D341Med (cell line): ENCODE data around the gene PYDC1.
"Not testable (repeated sequence)": the region's sequence is repeated elsewhere in the genome, so short reads cannot be mapped to it uniquely, and the experiment has no call there.

Experiments
- DNase-seq: peaks from one replicate; pipeline ENCODE4 v3.0.0; 2012; ENCODE audit warnings: low spot score

PYDC1 gene

DNA sequence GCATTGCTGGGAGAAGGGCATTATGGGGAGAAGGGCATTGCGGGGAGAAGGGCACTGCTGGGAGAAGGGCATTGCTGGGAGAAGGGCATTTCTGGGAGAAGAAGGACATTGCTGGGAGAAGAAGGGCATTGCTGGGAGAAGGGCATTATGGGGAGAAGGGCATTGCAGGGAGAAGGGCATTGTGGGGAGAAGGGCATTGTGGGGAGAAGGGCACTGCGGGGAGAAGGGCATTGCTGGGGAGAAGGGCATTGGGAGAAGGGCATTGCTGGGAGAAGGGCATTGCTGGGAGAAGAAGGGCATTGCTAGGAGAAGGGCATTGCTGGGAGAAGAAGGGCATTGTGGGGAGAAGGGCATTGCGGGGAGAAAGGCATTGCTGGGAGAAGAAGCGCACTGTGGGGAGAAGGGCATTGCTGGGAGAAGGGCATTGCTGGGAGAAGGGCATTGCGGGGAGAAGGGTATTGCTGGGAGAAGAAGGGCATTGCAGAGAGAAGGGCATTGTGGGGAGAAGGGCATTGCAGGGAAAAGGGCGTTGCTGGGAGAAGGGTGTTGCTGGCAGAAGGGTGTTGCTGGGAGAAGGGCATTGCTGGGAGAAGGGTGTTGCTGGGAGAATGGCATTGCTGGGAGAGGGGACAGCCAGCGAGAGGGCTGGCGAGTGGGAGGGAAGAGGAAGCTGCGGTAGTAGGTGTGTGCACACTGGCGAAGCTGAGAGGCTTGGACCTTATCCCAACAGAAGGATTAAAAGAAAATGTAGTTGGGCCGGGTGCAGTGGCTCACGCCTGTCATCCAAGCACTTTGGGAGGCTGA, 4.6 kb upstream of the PYDC1 start:
- DNase-seq, result peak; percentile 25

GRCh38 chr16:31219154-31219741, 2.3 kb upstream of the PYDC1 start:
- peak; percentile 17 for DNase-seq

- no peak for DNase-seq
Measured at GRCh38 chr16:31217136-31217530, 198 bp upstream of the PYDC1 start.

DNA sequence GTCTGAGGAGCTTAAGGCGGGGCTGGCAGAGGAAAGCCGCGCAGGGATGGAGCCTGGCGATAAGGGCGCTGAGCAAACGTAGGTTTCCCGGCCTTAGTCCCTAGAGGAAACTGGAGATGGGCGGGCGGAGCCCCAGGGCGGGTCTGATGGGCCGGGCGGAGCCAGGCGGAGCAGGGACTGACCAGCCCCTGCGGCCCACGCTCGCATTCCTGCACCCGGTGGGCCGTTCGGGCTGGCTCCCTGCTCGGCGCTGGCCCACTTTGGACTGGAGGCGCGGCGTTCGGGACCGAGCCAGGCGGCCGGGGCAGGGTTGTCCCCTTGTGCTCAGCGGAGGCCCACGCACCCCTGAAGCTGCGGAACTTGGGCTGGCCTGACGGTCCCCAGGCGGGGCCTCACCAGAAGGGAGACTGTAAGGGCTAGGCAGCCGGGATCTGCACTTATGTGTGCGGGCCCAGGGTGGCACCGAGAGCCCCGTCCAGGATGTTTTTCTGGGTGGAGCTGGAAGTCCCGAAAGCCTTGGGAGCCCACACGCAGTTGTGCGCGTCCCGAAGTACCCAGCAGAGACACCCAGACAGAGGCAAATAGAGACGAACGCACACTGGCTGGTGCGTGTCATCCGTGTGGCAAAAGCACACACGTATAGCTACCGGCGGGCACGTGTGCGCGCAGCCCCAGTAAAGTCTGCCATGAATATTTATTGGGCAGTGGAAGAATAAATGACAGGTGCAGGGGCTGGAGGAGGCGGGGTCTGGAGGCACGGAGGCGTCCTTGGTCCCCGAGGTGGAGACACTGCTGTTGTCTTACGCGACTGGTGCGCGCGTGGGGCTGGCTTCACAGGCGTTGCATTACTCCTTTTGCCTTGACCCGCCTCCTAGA, 1.4 kb downstream of the PYDC1 start:
- peak; percentile 58 for DNase-seq

DNA sequence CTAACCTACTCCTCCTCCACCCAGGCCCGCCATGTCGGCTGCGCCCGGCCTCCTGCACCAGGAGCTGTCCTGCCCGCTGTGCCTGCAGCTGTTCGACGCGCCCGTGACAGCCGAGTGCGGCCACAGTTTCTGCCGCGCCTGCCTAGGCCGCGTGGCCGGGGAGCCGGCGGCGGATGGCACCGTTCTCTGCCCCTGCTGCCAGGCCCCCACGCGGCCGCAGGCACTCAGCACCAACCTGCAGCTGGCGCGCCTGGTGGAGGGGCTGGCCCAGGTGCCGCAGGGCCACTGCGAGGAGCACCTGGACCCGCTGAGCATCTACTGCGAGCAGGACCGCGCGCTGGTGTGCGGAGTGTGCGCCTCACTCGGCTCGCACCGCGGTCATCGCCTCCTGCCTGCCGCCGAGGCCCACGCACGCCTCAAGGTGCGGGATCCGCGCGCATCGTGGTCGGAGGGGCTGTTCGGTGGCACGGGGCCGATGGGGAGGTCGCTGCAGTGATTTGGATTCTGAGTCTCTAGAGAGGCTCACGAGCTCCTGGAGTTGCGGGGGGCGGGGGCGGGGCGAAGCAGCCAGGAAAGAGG, 2.1 kb downstream of the PYDC1 start:
- DNase-seq, result no peak

- DNase-seq, result no peak
Measured at GRCh38 chr16:31213877-31214707, 2.8 kb downstream of the PYDC1 start, which contains the start of gene TRIM72. Gene TRIM72, plus strand, starts transcription at chr16:31214119. Its CDS starts 620 bp downstream, at chr16:31214739.

DNA sequence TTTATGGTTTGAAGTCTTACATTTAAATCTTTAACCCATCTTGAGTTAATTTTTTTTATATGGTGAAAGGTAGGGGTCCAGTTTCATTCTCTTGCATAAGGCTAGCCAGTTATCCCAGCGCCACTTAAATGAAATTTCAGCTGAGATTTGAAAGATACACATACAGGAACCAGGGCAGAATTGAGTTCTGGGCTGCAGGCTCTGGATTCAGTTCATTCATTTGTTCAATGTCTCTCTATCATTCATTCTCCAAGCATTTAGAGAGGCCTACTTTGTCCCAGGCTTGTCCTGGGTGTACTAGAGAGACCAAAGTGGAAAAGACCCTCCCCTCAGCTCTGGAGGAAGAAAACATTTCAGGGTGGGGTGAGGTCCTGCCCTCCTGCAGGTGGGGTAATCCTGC, 3.6 kb downstream of the PYDC1 start:
- no peak for DNase-seq

DNA sequence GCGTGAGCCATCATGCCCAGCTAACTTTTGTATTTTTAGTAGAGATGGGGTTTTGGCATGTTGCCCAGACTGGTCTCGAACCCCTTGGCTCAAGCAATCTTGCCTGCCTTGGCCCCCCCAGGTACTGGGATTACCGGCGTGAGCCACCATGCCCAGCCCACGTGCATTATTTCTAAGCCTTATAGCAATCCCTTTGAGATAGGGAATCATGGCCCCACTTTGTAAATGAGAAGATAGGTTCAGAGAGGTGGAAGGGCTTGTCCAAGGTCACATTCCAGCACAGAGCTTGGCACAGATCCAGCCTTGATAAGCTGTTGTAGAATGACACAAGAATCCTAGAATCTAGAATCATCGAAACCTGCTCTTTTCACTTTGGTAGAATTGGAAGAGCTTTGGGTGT, 10.2 kb downstream of the PYDC1 start:
- no peak for DNase-seq

DNA sequence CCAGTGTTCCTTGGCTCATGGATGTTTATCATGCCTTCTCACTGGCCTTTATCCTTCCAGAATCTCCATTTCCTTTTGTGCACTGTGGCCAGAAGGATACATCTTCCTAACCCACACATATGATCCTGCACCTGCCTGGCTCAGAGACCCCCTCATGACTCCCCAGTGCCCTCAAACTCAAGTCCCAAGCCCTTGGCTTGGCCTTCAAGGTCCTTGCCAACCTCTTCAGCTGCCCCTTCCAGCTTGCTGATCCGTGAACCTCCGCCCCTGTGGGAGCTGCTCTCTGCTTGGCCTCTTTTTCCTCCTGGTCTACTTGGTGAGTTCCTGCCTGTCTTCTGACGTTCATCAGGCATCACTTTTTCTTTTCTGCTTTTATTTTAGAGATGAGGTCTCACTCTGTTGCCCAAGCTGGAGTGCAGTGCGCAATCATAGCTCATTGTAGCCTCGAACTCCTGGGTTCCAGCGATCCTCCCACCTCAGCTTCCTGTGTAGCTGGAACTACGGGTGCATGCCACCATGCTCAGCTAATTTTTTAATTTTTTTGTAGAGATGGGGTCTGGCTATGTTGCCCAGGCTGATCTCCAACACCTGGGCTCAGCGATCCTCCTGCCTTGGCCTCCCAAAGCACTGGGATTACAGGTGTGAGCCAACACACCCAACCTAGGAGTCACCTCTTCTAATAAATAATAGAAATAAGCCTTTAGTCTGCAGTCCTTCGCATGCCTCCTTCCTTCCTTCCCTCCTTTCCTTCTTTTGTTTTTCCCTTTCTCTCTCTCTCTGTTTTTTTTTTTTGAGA, 11.9 kb downstream of the PYDC1 start:
- DNase-seq, result no peak

- no peak for DNase-seq
Measured at GRCh38 chr16:31202414-31203375, 14.2 kb downstream of the PYDC1 start, which contains the start of gene PYCARD. Gene PYCARD, minus strand, starts transcription at chr16:31202760. Its CDS starts 70 bp downstream, at chr16:31202690.

DNA sequence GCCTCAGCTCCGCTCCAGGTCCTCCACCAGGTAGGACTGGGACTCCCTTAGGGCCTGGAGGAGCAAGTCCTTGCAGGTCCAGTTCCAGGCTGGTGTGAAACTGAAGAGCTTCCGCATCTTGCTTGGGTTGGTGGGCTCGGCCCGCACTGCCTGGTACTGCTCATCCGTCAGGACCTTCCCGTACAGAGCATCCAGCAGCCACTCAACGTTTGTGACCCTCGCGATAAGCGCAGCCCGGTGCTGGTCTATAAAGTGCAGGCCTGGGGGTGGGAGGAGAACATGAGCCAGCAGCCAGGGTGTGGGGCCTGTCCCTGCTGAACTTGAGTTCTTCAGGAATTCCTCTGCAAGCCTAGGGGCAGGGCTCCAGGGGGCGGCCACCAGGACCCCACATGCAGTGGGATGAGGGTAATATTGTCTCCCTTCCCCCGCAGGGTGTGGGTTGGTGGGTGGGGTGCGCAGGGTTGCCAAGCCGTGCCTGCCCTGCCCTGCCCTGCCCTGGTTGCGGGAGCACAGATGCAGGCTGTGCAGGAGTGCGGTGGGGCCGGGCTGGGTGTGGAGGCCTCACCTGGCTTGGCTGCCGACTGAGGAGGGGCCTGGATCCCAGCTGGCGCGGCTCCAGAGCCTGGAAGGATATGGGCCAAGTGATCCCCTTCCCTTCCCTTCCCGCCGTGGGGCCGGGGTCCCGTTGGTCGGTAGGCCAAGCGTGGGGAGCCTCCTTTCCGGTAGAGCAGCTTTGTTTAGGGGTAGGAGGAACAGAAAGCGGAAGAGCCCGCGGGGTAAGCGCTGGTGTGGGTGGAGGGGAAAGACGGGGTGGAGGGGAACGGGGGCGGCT, 15.1 kb downstream of the PYDC1 start:
- no peak for DNase-seq

- no peak for DNase-seq
Measured at GRCh38 chr16:31200821-31201568, 15.9 kb downstream of the PYDC1 start.

DNA sequence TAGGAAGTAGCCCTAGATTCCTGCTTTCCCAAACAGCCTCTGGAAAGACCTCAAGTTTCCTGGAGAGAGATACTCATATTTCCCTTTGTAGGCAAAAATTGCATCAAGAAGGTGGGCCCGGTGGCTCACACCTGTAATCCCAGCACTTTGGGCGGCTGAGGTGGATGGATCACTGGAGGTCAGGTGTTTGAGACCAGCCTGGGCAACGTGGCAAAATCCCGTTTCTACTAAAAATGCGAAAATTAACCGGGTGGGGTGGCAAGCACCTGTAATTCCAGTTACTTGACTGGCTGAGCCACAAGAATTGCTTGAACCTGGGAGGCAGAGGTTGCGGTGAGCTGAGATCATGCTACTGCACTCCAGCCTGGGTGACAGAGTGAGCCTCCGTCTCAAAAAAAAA, 16.8 kb downstream of the PYDC1 start:
- not testable (repeated sequence) for DNase-seq

- DNase-seq, result no peak
Measured at GRCh38 chr16:31199430-31200041, 17.4 kb downstream of the PYDC1 start.

DNA sequence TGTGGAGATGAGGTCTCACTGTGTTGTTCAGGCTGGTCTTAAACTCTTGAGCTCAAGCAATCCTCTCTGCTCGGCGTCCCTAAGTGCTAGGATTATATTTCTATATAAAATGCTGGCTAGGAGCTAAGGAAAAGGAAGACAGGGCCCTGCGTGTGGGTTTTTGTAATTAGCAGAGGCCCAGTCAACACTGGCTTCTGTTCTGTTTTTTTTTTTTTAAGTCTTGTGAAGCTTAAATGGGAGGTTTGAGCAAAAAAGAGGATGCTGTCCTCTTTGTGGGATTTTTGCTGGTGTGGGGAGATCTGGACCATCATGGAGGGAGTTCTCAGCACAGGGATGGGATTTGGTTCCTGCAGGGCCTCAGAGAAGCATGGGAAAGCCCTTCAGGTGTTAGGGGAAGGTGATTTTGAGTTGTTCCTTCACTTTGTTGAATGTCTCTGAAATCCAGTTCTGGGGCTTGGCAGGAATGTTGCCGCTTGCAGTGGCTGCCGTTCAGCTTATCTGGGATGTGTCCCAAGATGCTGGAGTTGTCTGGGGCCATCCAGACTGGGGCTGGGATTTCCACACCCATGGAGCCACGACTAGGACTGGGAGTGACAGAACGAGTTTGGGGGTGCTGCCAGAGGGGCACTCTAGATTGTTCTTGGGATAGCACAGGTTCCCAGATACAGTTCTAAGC, 18.6 kb downstream of the PYDC1 start:
- DNase-seq, result no peak

DNA sequence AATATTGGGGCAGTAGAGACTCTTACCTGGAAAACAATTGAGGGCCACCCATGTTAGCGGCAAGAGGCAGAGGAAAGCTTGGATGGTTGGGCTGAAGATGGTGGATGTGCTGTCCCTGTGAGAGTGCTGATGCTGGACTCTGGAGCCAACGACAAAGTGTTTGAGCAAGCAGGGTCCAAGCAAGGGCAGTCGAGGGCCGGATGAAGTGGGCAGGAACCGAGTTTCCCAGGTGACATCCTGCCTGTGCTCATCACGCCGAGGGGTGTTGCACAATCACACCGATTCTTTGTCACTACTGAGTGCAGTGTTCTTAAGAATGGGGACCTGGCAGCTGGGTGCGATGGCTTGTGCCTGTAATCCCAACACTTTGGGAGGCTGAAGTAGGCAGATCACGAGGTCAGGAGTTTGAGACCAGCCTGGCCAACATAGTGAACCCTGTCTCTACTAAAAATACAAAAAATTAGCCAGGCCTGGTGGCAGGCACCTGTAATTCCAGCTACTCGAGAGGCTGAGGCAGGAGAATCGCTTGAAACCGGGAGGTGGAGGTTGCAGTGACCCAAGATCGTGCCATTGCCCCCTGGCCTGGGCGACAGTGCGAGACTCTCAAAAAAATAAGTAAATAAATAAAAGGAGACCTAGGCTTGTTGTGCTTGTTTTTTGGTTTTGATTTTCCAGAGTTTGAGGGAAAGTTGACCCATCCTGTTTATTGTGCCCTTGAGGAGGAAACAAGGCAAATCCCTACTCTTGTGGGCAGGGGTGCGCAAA, 20.4 kb downstream of the PYDC1 start:
- no peak for DNase-seq
